ENCODE results near the gene SLC35F3. TPM values are rescaled to one million over a fixed set of nuclear protein-coding genes. Genes with fewer than 3 reads are reported as not detected.

The SLC35F3 gene
- total RNA-seq, 3 donors from 2014 or later: 0.17 to 0.89 (median 0.20) TPM

GRCh38 chr1:233957691-233958090, 53.2 kb downstream of the SLC35F3 start:
- H3K36me3 ChIP-seq (ENCODE audit: low read depth): no peaks in the 10 kb centered on the region
- intact Hi-C loops (cut with DNase I, micrococcal nuclease): no loop called here
- no peak for TF ChIP-seq CTCF (IDR thresholded peaks at IDR 0.05)
- no peak for ATAC-seq
- H3K4me3 ChIP-seq: no peak overlapping the region
- no peaks in the 10 kb centered on the region for H3K9me3 ChIP-seq
- no peaks in the 10 kb centered on the region for H3K4me1 ChIP-seq (ENCODE audit: low read depth)
- no peak for DNase-seq

GRCh38 chr1:233959102-233959501, 54.6 kb downstream of the SLC35F3 start:
- Histone ChIP-seq H3K4me3 (no peak overlapping the region), H3K36me3 (ENCODE audit: low read depth) (no peaks in the 10 kb centered on the region), H3K4me1 (ENCODE audit: low read depth) (no peaks in the 10 kb centered on the region), H3K9me3 (no peaks in the 10 kb centered on the region)
- intact Hi-C loops (cut with DNase I, micrococcal nuclease): no loop called here
- DNase-seq (no peak), ATAC-seq (no peak)
- TF ChIP-seq CTCF (IDR thresholded peaks at IDR 0.05): no peak

- DNase-seq (no peak), ATAC-seq (no peak)
- no peaks in the 10 kb centered on the region for H3K4me1 ChIP-seq (ENCODE audit: low read depth)
- no peak overlapping the region for H3K4me3 ChIP-seq
- H3K9me3 ChIP-seq: no peaks in the 10 kb centered on the region
- intact Hi-C loops (cut with DNase I, micrococcal nuclease): no loop called here
- H3K36me3 ChIP-seq (ENCODE audit: low read depth): no peaks in the 10 kb centered on the region
- no peak for TF ChIP-seq CTCF (IDR thresholded peaks at IDR 0.05)
Observed at GRCh38 chr1:233959971-233960370, 55.5 kb downstream of the SLC35F3 start.

GRCh38 chr1:233960386-233960785, 55.9 kb downstream of the SLC35F3 start:
- no peaks in the 10 kb centered on the region for H3K9me3 ChIP-seq
- no peak for ATAC-seq
- TF ChIP-seq CTCF (IDR thresholded peaks at IDR 0.05): no peak
- H3K4me3 ChIP-seq: no peak overlapping the region
- H3K4me1 ChIP-seq (ENCODE audit: low read depth): no peaks in the 10 kb centered on the region
- no peaks in the 10 kb centered on the region for H3K36me3 ChIP-seq (ENCODE audit: low read depth)
- DNase-seq: no peak
- intact Hi-C loops (cut with DNase I, micrococcal nuclease): no loop called here

GRCh38 chr1:233962878-233963277, 58.4 kb downstream of the SLC35F3 start:
- Histone ChIP-seq H3K4me1 (ENCODE audit: low read depth) (no peaks in the 10 kb centered on the region), H3K36me3 (ENCODE audit: low read depth) (no peaks in the 10 kb centered on the region), H3K9me3 (no peaks in the 10 kb centered on the region), H3K4me3 (no peak overlapping the region)
- no peak for DNase-seq
- TF ChIP-seq CTCF (IDR thresholded peaks at IDR 0.05): no peak
- ATAC-seq: no peak
- intact Hi-C loops (cut with DNase I, micrococcal nuclease): no loop called here

- DNase-seq: no peak
- Histone ChIP-seq H3K4me1 (ENCODE audit: low read depth) (no peaks in the 10 kb centered on the region), H3K36me3 (ENCODE audit: low read depth) (no peaks in the 10 kb centered on the region), H3K9me3 (no peaks in the 10 kb centered on the region), H3K4me3 (no peak overlapping the region)
- TF ChIP-seq CTCF (IDR thresholded peaks at IDR 0.05): no peak
- ATAC-seq: no peak
- intact Hi-C loops (cut with DNase I, micrococcal nuclease): no loop called here
Observed at GRCh38 chr1:233965856-233966255, 61.4 kb downstream of the SLC35F3 start.
